Measurements from ENCODE around the gene ALOX12B. TPM values are rescaled to one million over a fixed set of nuclear protein-coding genes. Genes with fewer than 3 reads are reported as not detected.

Gene ALOX12B
- total and polyA plus RNA-seq, 2 of the 13 experiments (the other 11 are each of a cell fraction or from before 2014, with no cell fraction given), result 0.13 TPM; not detected in 1

GRCh38 chr17:8057691-8058114, 29.8 kb downstream of the ALOX12B start:
- FAIRE-seq (peak; percentile 85), DNase-seq (ENCODE audit: low spot score) (peak; percentile 75), ATAC-seq (peak; percentile 46)
- CTCF ChIA-PET (ENCODE audit: low intra/inter-chr PET ratio, low total read pairs), result interaction anchor here (1.1 to 2.9 kb wide), 5 partner anchors 41 to 195 kb away, joined by 4 to 15 read pairs (median 8); no protein-coding TSS in a partner anchor
- no TSS peak for BruUV-seq (replicated peaks)
- intact Hi-C loops (cut with micrococcal nuclease; ENCODE audit: unreplicated experiment) (loop anchor here (2.0 kb wide), 2 partner anchors 41 to 145 kb away; no protein-coding TSS in a partner anchor), in situ Hi-C loops (cut with HindIII; ENCODE audit: extremely low pct_ligation_motif_present, low pct_unique_long_range_greater_than_20kb) (no loop called here)
- Histone ChIP-seq H4K20me1 (ENCODE audit: insufficient read depth, low read length) (peaks cover 35% of the 10 kb centered on the region), H3K4me3 (replicated peaks in 1 of 3; ENCODE audit: insufficient read depth in 1 of 3, low read depth in 2 of 3, low read length in 3 of 3) (peak overlapping the region; percentile 38 to 64 (median 51); a peak in 5 of 6 replicates), H3K4me2 (ENCODE audit: low read depth, low read length) (peak overlapping the region; percentile 81), H3K27ac (ENCODE audit: extremely low read length, insufficient read depth, low read length) (peak overlapping the region; percentile 92), H3K79me2 (ENCODE audit: insufficient read depth, low read length) (no peaks in the 10 kb centered on the region), H3K9ac (ENCODE audit: insufficient read depth, low read depth, low read length) (peak overlapping the region; percentile 78), H3K4me1 (ENCODE audit: insufficient read depth, low read length) (peaks cover 56% of the 10 kb centered on the region), H3K27me3 (ENCODE audit: control insufficient read depth in 1 of 2, insufficient read depth in 2 of 2, low read length in 2 of 2) (peaks cover 3 to 32% of the 10 kb centered on the region in 2 experiments; a peak in 4 of 5 replicates), H3K36me3 (replicated peaks in 1 of 2; ENCODE audit: control insufficient read depth in 1 of 2, insufficient read depth in 2 of 2, low read length in 2 of 2) (no peaks in the 10 kb centered on the region), H3K9me3 (ENCODE audit: low read length) (no peaks in the 10 kb centered on the region), H2AFZ (ENCODE audit: low read length) (no peak overlapping the region)
- POLR2A ChIA-PET, result interaction anchor here (1.7 to 2.2 kb wide), 3 partner anchors 125 to 221 kb away, joined by 6 to 8 read pairs (median 6); partner anchors contain the start of genes CNTROB, RNF227 and TRAPPC1
- WGBS (ENCODE audit: low lambda C conversion rate), result 15% methylated on average over 12 of the region's 14 CpGs
- TF ChIP-seq POLR2AphosphoS5 (IDR thresholded peaks at IDR 0.05; ENCODE audit: low read depth, low read length), result peak; percentile 34; the same call in 1 of the 2 replicates
- peak; percentile 82 for TF ChIP-seq CTCF (CRISPR knock-in tag; IDR thresholded peaks at IDR 0.05)
- 0 out of 2 replicates have a peak, but pooled peaks have one; percentile 37 for TF ChIP-seq ZNF317 (CRISPR knock-in tag; IDR thresholded peaks at IDR 0.05)
- 0 out of 2 replicates have a peak, but pooled peaks have one; percentile 16 for TF ChIP-seq REPIN1 (CRISPR knock-in tag; IDR thresholded peaks at IDR 0.05; ENCODE audit: borderline replicate concordance, low read depth)
- no peak for TF ChIP-seq FOXC1 (CRISPR knock-in tag; IDR thresholded peaks at IDR 0.05; ENCODE audit: borderline replicate concordance)
- peak; percentile 64; the same call in 1 of the 3 replicates for TF ChIP-seq MXI1 (IDR thresholded peaks at IDR 0.05; ENCODE audit: borderline replicate concordance, low read depth, low read length)
- no peak for TF ChIP-seq ZNF383 (CRISPR knock-in tag; IDR thresholded peaks at IDR 0.05; ENCODE audit: borderline replicate concordance)
- TF ChIP-seq SIN3A (IDR thresholded peaks at IDR 0.05; ENCODE audit: borderline replicate concordance, low read depth, low read length), result peak; percentile 62
- TF ChIP-seq, protein P1, sequence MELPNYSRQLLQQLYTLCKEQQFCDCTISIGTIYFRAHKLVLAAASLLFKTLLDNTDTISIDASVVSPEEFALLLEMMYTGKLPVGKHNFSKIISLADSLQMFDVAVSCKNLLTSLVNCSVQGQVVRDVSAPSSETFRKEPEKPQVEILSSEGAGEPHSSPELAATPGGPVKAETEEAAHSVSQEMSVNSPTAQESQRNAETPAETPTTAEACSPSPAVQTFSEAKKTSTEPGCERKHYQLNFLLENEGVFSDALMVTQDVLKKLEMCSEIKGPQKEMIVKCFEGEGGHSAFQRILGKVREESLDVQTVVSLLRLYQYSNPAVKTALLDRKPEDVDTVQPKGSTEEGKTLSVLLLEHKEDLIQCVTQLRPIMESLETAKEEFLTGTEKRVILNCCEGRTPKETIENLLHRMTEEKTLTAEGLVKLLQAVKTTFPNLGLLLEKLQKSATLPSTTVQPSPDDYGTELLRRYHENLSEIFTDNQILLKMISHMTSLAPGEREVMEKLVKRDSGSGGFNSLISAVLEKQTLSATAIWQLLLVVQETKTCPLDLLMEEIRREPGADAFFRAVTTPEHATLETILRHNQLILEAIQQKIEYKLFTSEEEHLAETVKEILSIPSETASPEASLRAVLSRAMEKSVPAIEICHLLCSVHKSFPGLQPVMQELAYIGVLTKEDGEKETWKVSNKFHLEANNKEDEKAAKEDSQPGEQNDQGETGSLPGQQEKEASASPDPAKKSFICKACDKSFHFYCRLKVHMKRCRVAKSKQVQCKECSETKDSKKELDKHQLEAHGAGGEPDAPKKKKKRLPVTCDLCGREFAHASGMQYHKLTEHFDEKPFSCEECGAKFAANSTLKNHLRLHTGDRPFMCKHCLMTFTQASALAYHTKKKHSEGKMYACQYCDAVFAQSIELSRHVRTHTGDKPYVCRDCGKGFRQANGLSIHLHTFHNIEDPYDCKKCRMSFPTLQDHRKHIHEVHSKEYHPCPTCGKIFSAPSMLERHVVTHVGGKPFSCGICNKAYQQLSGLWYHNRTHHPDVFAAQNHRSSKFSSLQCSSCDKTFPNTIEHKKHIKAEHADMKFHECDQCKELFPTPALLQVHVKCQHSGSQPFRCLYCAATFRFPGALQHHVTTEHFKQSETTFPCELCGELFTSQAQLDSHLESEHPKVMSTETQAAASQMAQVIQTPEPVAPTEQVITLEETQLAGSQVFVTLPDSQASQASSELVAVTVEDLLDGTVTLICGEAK (IDR thresholded peaks at IDR 0.05), result no peak
- TF ChIP-seq, protein P1 (CRISPR knock-in tag; IDR thresholded peaks at IDR 0.05), result no peak

All from HepG2 (cell line).